Esophagus squamous epithelium (tissue), 4 donors: Measurements from ENCODE around the gene SPATA13.

Source experiments
- POLR2A ChIP-seq, 4 donors: fragments of 450-650 bp; IDR thresholded peaks; one replicate each; pipeline ENCODE4 v1.6.1; 2017; ENCODE audit warnings: antibody characterized with exemption in 4 of 4, mild to moderate bottlenecking in 4 of 4, moderate library complexity in 3 of 4
- TF ChIP-seq, protein P1 (sequence below), 6 experiments: fragments of 450-650 bp in 4 of 6; fragments of 200-600 bp in 2 of 6; sonication (generic) in 2 of 6; IDR thresholded peaks; one replicate each; pipeline ENCODE4 v1.5.1; 2016 to 2019; ENCODE audit warnings: antibody characterized with exemption in 6 of 6, mild to moderate bottlenecking in 4 of 6, moderate library complexity in 4 of 6

DNA sequence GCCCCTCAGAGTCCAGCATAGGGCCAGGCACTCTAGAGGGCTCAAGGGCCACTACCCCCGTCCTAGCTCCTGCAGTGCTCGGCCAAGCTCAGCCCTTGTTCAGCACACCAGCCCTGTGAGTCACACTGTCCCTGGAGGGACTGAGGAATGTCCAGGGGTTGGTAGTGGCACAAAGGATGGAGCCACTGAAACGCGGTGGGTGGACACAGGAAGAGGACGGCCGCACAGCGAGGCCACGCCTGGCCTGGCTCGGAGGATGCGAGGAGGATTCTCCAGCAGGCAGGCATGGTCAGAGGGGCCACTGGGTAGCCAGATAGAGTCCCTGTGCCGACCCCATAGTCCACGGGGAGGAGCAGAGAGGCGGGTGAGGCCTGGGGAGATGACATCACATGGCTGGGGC, 194.6 kb downstream of the SPATA13 start:
- TF ChIP-seq, protein P1, sequence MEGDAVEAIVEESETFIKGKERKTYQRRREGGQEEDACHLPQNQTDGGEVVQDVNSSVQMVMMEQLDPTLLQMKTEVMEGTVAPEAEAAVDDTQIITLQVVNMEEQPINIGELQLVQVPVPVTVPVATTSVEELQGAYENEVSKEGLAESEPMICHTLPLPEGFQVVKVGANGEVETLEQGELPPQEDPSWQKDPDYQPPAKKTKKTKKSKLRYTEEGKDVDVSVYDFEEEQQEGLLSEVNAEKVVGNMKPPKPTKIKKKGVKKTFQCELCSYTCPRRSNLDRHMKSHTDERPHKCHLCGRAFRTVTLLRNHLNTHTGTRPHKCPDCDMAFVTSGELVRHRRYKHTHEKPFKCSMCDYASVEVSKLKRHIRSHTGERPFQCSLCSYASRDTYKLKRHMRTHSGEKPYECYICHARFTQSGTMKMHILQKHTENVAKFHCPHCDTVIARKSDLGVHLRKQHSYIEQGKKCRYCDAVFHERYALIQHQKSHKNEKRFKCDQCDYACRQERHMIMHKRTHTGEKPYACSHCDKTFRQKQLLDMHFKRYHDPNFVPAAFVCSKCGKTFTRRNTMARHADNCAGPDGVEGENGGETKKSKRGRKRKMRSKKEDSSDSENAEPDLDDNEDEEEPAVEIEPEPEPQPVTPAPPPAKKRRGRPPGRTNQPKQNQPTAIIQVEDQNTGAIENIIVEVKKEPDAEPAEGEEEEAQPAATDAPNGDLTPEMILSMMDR (IDR thresholded peaks at IDR 0.05) = no peak
- TF ChIP-seq POLR2A (IDR thresholded peaks at IDR 0.05) = no peak
